GM12873 (cell line): Measurements from ENCODE around the gene SHISA8.

Experiments used
- TF ChIP-seq, protein P1 (sequence below): IDR thresholded peaks from 2 replicates; pipeline ENCODE4 v1.5.1; 2012; ENCODE audit warnings: low read depth, mild to moderate bottlenecking, moderate library complexity, low read length, control low read depth; ENCODE audit not compliant: insufficient read depth; ENCODE audit errors: missing control alignments

SHISA8 gene

DNA sequence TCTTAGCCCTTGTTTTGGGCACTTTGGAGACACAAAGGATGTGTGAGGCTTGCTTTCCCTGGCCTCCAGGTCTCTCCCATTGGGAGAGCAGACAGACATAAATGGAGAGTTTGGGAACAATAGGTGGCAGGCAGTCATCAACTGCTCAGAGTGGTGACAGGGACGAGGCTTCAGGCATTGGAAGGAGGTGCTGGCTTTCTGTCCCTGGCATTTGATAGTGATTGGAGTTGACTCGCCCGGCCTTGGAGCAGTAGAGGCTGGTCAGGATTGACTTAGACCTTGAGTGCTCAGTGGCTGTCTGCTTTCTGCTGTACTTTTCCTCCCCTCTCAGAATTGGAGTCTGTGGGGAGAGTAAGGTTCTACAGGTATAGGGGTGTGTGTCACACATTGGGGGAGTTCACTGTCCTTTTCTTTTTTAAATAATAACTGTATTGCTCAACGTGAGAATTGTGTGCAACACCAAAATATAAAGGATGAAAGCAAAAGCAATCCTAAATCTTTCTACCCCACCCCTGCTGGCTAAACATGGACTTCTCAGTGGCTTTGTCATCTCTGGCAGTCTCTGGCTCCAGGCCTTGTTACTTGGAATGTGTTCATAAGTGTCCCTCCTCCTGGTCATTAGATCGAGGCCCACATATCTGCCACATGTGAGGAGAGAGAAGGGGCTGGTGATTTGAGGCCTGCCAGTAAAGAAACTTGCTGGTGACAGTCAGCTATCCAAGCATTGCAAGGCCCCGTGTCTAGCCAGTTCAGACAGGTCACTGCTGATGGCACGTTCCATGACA, 21.1 kb downstream of the SHISA8 start:
- TF ChIP-seq, protein P1, sequence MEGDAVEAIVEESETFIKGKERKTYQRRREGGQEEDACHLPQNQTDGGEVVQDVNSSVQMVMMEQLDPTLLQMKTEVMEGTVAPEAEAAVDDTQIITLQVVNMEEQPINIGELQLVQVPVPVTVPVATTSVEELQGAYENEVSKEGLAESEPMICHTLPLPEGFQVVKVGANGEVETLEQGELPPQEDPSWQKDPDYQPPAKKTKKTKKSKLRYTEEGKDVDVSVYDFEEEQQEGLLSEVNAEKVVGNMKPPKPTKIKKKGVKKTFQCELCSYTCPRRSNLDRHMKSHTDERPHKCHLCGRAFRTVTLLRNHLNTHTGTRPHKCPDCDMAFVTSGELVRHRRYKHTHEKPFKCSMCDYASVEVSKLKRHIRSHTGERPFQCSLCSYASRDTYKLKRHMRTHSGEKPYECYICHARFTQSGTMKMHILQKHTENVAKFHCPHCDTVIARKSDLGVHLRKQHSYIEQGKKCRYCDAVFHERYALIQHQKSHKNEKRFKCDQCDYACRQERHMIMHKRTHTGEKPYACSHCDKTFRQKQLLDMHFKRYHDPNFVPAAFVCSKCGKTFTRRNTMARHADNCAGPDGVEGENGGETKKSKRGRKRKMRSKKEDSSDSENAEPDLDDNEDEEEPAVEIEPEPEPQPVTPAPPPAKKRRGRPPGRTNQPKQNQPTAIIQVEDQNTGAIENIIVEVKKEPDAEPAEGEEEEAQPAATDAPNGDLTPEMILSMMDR: no peak

DNA sequence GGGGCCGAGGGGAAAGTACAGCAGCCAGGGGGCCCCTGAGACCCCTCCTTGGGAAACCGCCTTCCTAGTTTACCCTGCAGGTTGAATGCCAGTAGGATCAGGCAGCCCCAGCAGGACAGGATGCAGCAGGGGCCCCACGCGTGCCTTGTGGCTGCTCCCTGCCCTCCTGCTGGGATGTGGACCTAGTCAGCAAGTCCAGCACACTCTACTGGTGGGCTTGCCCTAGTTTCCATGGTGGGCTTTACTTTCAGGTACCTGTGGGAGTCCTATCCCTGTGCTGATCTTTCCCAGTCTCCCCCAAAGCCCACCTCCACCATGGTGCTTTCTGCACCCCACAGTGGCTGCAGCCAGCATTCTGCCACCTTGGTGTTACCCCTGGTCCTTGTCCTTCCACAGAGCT, 22.2 kb downstream of the SHISA8 start:
- TF ChIP-seq, protein P1: no peak

DNA sequence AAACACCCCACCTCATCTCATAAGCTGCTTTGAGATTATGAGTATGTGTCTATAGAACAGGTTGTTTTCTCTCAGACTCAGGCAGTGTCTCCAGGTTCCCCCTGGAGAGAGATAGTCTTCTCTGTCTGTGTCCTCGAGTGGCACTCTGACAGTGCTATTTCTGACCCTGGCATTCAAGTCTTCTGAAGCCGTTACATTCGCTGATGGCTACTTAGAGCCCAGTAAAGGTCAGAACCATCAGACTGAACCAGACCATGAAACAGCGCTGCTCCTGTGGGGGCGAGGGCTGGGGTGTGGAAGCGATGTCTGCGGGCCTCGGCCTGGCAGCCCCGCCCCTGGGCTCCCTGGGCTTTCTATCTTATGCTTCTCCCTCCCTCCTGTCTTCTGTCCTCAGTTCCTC, 23.5 kb downstream of the SHISA8 start:
- TF ChIP-seq, protein P1: no peak

DNA sequence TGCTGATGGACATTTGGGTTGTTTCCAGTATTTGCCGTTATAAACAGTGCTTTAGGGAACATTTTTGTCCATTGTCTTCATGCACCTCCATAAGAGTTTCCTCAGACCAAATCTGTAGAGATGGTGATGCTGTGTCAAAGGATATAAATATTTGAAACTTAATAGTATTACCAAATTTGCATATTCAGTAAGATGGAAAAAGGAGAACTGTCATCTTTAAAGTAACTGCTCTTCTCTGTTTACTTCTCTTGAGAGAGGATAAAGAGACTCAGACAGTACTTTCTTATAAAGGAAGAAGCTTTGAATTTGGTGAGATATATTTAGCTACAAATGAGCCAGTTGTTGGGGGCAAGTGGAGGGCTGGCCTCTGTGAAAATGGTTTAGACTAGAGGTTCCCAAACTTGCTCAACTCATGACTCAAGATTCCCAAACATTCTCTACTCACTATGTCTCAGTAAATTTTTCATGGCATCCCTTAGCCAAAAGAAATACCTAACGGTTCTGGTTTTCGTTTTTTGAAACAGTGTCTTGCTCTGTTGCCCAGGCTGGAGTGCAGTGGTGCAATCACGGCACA, 26.2 kb downstream of the SHISA8 start:
- TF ChIP-seq, protein P1: no peak

DNA sequence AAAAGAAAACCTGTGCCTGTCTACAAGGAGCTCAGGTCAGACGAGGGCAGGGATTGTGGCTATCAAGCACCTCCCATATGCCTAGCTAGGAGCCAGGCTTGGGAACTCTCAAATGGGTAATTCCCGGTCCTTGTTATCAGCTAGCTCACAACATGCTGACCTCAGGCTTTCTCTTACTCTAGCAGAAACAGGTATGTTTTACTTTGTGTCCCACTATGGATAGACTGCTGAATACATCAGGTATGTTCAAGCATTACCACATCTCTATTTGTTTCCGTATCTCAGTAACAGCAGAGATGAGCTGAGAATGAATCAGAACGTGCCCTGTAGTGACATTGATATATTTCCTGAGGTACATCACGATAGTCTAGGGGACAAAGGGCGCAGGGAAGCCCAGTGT, 29.4 kb downstream of the SHISA8 start:
- TF ChIP-seq, protein P1: no peak

DNA sequence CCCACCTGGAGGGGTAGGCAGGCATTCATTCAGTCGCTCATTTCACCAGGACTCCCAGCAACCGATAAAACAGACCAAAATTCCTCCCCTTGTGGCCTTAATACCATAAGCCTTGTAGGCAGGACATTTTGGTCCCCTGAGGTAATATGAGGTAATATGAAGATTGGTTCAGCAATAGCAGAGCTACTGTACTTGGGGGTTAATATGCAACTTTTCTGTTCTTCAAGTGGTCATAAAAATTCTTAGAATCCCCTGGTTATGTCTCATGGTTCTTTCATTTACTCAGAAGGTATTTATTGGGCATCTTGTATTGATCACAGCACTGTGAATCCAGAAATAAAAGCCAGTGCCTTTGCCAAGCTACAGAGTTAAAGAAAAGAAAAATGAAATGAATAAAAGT, 29.8 kb downstream of the SHISA8 start:
- TF ChIP-seq, protein P1: no peak

DNA sequence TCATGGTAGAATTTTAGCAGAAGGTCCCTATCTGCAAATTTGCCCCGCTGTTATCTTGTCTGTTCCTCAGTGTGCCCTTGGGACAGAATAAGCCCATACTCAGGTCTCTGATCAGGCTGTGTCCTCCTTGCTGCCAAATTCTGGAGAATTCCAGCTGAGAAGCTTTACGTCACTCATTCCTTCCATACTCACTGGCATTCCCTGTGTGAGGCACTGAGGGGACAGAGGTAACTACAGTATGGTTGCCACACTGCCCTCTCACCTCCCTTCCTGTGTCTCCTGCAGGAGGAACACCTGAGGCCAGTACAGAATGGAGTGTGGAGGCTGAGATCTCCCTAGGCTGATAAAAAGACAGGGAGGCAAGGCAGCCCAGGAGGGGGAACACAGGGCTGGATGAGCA, 31.5 kb downstream of the SHISA8 start:
- TF ChIP-seq, protein P1: no peak
